Endothelial cell of hepatic sinusoid (primary cell): ENCODE data around the gene MAP2K2.

ENCODE experiments used
- in situ Hi-C: cut with HindIII; loops from 2 replicates; pipeline ENCODE4 v1.10.0; 2017; ENCODE audit warnings: low sequenced_read_pairs

MAP2K2 gene

DNA sequence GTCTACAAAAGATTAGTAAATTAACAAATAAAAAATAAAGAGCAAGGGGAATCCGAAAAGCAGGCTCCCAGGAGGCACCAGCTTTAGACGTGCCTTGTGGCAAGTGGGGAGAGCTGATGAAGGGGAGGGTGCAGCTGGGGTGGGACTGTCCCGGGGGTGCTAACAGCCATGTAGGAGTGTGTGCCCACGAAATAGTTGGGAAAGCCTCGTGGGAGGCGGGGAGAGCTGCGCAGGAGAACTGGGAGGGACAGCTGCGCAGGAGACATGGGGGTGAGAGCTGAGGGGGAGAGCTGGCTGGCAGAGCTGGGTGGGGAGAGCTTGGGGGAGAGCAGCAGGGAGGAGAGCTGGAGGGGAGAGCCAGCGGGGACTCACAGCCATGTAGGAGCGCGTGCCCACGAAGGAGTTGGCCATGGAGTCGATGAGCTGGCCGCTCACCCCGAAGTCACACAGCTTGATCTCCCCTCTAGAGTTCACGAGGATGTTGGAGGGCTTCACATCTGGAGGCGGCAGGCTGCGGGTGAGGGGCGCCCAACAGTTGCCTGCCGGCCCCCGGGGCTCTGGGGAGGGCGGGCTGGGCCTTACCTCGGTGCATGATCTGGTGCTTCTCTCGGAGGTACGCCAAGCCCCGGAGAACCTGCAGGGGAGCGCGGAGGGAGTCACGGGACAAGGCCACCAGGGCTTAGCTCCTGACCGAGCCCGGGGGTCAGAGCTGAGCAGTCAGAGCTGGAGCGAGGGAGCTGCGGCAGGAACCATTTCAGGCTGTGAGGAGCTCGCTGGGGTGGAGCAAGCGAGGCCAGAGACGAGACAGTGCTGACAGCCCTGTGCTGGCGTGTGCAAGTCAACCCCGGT lies 23.1 kb downstream of the MAP2K2 start:
- in situ Hi-C loops = no loop called here

DNA sequence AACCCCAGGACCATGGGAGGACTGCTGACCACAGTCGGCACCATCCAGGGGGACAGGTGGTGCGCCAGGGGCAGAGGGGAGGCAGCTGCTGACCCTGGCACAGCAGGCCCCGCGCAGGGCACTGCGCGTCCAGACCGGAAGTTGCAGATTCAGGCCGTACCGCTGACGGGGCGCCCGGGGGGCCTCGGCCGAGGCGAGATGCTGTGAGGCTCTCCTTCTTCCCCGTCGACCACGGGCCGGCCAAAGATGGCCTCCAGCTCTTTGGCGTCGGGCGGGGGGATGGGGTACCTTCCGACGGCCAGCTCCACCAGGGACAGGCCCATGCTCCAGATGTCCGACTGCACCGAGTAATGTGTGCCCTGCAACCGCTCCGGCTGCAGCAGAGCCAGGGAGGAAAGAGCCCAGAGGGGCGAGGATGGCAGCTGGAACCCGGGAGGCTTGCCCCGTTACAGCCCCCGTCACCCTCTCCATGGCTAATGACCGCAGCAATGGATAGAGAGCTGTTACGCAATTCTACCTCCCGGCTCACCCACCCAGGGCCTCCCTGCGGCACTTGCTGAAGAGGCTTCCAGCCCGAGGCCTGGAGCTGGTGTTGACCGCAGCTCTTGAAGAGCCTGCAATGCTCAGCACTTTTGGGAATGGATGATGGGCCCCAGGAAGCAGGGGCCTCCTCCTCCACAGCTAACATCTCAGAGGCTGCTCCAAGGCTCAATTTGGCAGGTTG lies 24.7 kb downstream of the MAP2K2 start:
- in situ Hi-C loops = no loop called here

GRCh38 chr19:4098493-4098892 lies 25.4 kb downstream of the MAP2K2 start:
- in situ Hi-C loops = no loop called here

GRCh38 chr19:4097501-4097900 lies 26.4 kb downstream of the MAP2K2 start:
- in situ Hi-C loops = no loop called here

GRCh38 chr19:4096049-4096892 lies 27.7 kb downstream of the MAP2K2 start:
- in situ Hi-C loops = no loop called here

- in situ Hi-C loops = no loop called here
Observed at GRCh38 chr19:4095488-4095844, 28.5 kb downstream of the MAP2K2 start.

GRCh38 chr19:4094761-4095487 lies 29.0 kb downstream of the MAP2K2 start:
- in situ Hi-C loops = no loop called here

GRCh38 chr19:4094291-4094690 lies 29.6 kb downstream of the MAP2K2 start:
- in situ Hi-C loops = no loop called here

- in situ Hi-C loops = no loop called here
Observed at GRCh38 chr19:4093643-4094175, 30.2 kb downstream of the MAP2K2 start.

- in situ Hi-C loops = no loop called here
Observed at GRCh38 chr19:4090356-4091220, 33.3 kb downstream of the MAP2K2 start.

DNA sequence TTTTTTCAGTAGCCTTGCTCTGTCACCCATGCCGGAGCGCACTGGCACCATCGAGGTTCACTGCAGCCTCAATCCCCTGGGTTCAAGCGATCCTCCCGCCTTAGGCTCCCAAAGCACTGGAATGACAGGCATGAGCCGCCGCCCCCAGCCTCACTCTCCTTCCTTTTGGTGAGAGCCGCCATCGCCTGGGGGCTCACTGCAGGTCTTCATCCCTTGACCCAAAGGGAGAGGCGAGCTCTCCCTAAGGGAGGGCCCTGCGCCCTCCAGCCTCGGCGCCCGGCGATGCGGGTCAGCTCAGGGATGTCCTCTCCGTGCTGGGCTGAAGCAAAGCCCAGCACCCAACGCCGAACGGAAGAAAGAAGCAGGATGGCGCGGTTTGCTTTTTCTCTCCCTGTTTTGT lies 34.0 kb downstream of the MAP2K2 start:
- in situ Hi-C loops = no loop called here

- in situ Hi-C loops = no loop called here
Observed at GRCh38 chr19:4089400-4089908, 34.5 kb downstream of the MAP2K2 start.

DNA sequence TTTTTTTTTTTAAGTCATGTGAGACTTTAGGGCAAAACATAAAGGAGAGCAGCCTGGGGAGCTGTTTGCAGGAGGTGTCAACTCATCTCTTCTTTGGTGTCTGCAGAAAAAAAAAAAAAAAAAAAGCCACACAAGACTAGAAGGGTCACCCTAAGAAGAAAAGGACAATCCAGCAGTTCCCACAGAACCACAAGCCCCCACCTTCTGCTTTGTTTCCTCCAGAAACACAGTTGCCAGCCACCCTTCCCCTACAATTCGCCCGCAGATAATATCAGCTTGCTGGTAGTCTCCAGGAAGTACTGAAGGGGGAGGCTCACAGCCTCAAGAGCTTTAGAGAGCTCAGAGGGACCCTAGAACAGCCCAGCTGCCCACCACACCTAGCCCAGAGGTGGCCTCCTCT lies 34.9 kb downstream of the MAP2K2 start:
- in situ Hi-C loops = no loop called here

DNA sequence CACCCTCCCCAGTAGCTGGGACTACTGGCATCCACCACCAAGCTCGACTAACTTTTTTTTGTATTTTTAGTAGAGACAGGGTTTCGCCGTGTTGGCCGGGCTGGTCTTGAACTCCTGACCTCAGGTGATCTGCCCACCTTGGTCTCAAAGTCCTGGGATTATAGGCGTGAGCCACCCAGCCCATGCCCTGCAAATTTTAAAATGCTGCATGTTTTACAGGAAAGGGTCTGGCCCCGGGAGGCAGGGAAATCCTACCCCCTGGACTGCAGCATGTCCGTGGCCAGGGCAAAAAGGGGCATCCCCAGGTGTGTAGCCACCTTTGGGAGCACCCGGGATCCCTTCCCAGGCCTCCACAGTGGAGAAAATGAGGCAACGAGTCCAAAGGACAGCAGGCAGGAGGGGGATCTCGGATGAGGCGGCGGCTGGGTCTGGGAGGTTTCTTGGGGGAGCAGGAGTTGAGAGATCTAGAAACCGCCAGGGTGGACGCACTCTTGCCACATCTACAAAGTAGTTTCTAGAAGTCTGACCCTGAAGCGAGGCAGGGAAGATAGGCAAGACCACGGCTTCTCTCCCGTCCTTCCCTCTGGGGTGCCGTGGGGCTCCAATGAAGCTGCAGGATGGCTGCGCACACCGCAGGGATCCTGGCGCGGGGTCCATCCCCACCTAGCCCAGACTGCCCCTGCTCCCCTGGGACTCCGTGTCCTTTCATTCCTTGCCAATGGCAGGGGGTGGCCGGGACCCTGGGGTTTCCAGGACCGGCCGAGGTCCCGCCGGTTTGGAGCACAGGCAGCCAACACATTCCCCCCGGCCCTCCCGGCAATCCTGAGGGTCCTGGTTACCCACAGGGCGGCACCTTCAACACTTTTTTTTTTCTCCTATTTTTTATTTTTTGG lies 35.9 kb downstream of the MAP2K2 start:
- in situ Hi-C loops = no loop called here

GRCh38 chr19:4086411-4086867 lies 37.5 kb downstream of the MAP2K2 start:
- in situ Hi-C loops = no loop called here

GRCh38 chr19:4084547-4084877 lies 39.4 kb downstream of the MAP2K2 start:
- in situ Hi-C loops = no loop called here

DNA sequence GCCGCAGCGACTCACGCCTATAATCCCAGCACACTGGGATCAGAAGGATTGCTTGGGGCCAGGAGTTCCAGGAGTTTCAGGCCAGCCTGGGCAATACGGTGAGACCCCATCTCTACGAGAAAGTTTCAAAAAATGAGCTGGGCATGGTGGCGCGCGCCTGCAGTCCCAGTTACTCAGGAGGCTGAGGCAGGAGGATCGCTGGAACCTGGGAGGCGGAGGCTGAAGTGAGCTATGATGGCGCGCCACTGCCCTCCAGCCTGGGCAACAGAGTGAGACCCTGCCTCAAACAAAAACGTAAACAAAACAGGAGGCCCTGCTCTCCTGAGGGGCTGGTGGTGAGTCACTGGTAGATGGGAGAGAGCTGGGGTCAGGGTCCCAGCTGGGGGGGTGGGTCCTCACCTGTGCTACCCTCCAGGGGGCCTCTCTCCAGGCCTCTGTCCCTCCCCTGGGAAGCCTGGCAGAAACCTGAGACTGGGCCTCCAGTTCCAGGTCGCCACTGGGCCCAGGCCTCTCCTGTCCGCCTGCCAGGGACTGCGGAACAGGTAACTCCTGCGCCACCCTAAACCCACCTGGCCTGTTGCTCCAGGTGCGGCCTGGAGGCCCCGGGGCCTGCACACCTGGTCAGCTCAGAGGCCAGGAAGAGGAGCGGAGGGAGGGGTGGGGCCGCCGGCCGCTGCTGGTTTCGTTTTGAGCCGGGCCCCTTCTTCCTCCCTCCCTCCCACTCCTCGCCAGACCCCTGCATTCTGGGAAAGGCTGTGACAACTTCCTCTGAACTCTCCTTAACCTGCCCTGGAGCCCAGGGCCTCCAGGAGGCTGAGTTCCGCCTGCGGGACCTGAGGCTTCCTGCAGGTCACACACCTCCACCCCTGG lies 40.0 kb downstream of the MAP2K2 start:
- in situ Hi-C loops = no loop called here
